GM23338 (cell line): Measurements from ENCODE around the gene KRTAP12-3. TPM values are rescaled to one million over a fixed set of nuclear protein-coding genes. Genes with fewer than 3 reads are reported as not detected.

Source experiments
- ATAC-seq: fragments of 200-7000 bp; cut with Tn5 transposase; 3 replicates; pipeline ENCODE4 v1.9.1; 2020
- DNase-seq: peaks from one replicate; pipeline ENCODE4 v3.0.0-alpha.2; 2015; ENCODE audit warnings: low spot score
- H2AFZ ChIP-seq: fragments of 200-600 bp; sonication (generic); 2 replicates; pipeline ENCODE4 v1.8.0; 2016; ENCODE audit warnings: antibody characterized with exemption, mild to moderate bottlenecking, moderate library complexity
- H3F3A ChIP-seq: fragments of 200-600 bp; sonication (generic); replicated peaks from 2 replicates; pipeline ENCODE4 v1.8.0; 2017; ENCODE audit warnings: antibody characterized with exemption, mixed run types, low read depth
- H3K27ac ChIP-seq: fragments of 200-600 bp; sonication (generic); 2 replicates; pipeline ENCODE4 v1.6.1; 2016; ENCODE audit warnings: low read depth
- H3K27me3 ChIP-seq: fragments of 200-600 bp; sonication (generic); 2 replicates; pipeline ENCODE4 v1.8.0; 2016; ENCODE audit warnings: mild to moderate bottlenecking, mixed run types, moderate library complexity; ENCODE audit not compliant: insufficient read depth
- H3K36me3 ChIP-seq: fragments of 200-600 bp; sonication (generic); 2 replicates; pipeline ENCODE4 v1.8.0; 2016; ENCODE audit warnings: mild to moderate bottlenecking; ENCODE audit not compliant: insufficient read depth
- H3K4me1 ChIP-seq: fragments of 200-600 bp; sonication (generic); 2 replicates; pipeline ENCODE4 v1.8.0; 2016; ENCODE audit warnings: mild to moderate bottlenecking, moderate library complexity; ENCODE audit not compliant: insufficient read depth
- H3K4me2 ChIP-seq: fragments of 200-600 bp; sonication (generic); 2 replicates; pipeline ENCODE4 v1.7.1; 2017; ENCODE audit warnings: mixed run types
- H3K4me3 ChIP-seq: fragments of 200-600 bp; sonication (generic); 2 replicates; pipeline ENCODE4 v1.6.1; 2016; ENCODE audit warnings: mixed run types
- H3K79me2 ChIP-seq: fragments of 200-600 bp; sonication (generic); replicated peaks from 2 replicates; pipeline ENCODE4 v1.8.0; 2017; ENCODE audit warnings: mild to moderate bottlenecking; ENCODE audit not compliant: insufficient read depth
- H3K9me2 ChIP-seq: fragments of 200-600 bp; sonication (generic); 2 replicates; pipeline ENCODE4 v1.8.0; 2017; ENCODE audit not compliant: insufficient read depth
- H4K20me1 ChIP-seq: fragments of 200-600 bp; sonication (generic); replicated peaks from 2 replicates; pipeline ENCODE4 v1.8.0; 2017; ENCODE audit warnings: mild to moderate bottlenecking; ENCODE audit not compliant: insufficient read depth
- H3K27ac Mint-ChIP-seq: 2 replicates; pipeline ENCODE4 v1.8.0; 2020; ENCODE audit warnings: inconsistent platforms, mild to moderate bottlenecking, moderate library complexity, mixed read lengths
- H3K27me3 Mint-ChIP-seq: 3 replicates; pipeline ENCODE4 v1.8.0; 2022; ENCODE audit warnings: low read depth, mild to moderate bottlenecking, moderate library complexity, mixed read lengths, inconsistent platforms; ENCODE audit not compliant: insufficient read depth, poor library complexity
- H3K36me3 Mint-ChIP-seq: 3 replicates; pipeline ENCODE4 v1.8.0; 2021; ENCODE audit warnings: low read depth, mild to moderate bottlenecking, inconsistent platforms, moderate library complexity, mixed read lengths
- H3K4me1 Mint-ChIP-seq: 3 replicates; pipeline ENCODE4 v1.8.0; 2020; ENCODE audit warnings: mild to moderate bottlenecking, inconsistent platforms, mixed read lengths
- H3K4me3 Mint-ChIP-seq: 3 replicates; pipeline ENCODE4 v1.8.0; 2021; ENCODE audit warnings: moderate library complexity, mild to moderate bottlenecking, inconsistent platforms, mixed read lengths
- H3K9me3 Mint-ChIP-seq: 3 replicates; pipeline ENCODE4 v1.8.0; 2020; ENCODE audit warnings: moderate library complexity, mild to moderate bottlenecking, inconsistent platforms, mixed read lengths
- CREB1 ChIP-seq: fragments of 250-450 bp; sonication (Bioruptor Pico); IDR thresholded peaks from 2 replicates; pipeline ENCODE4 v1.5.0; 2020; ENCODE audit warnings: low read depth, mild to moderate bottlenecking, moderate library complexity
- CTCF ChIP-seq, 2 experiments: fragments of 200-600 bp in 1 of 2; sonication (generic) in 1 of 2; conservative IDR thresholded peaks; 2 replicates each; pipeline versions ENCODE4 v1.5.1 to v1.6.1; 2016 to 2017; ENCODE audit warnings: antibody characterized with exemption in 2 of 2, low read depth in 2 of 2, mild to moderate bottlenecking in 2 of 2, moderate library complexity in 1 of 2
- EZH2 ChIP-seq: fragments of 200-600 bp; sonication (generic); IDR thresholded peaks from one replicate; pipeline ENCODE4 v1.8.0; 2017; ENCODE audit warnings: antibody characterized with exemption, mild to moderate bottlenecking, low read depth; ENCODE audit not compliant: unreplicated experiment
- REST ChIP-seq: IDR thresholded peaks from one replicate; pipeline ENCODE4 v1.6.1; 2018; ENCODE audit warnings: antibody characterized with exemption; ENCODE audit not compliant: unreplicated experiment
- ZNF462 ChIP-seq: fragments of 250-450 bp; sonication (Bioruptor Pico); IDR thresholded peaks from 2 replicates; pipeline ENCODE4 v1.5.0; 2020; ENCODE audit warnings: mild to moderate bottlenecking, moderate library complexity
- polyA plus RNA-seq: library from polyadenylated mRNA; unstranded; fragments of >200 nt; fragmentation: Nextera tagmentation; extraction: Ambion mirVana; gene quantifications from 2 replicates; pipeline ENCODE4 v1.2.1, GENCODE V29; 2016
- total RNA-seq: library from RNA; depleted of rRNA; stranded (reverse); fragments of >200 nt; shearing (Covaris generic); gene quantifications from 2 replicates; pipeline ENCODE4 v1.2.3, GENCODE V29; 2014

Gene KRTAP12-3
- total and polyA plus RNA-seq, 2 experiments from 2014 or later, result not detected

GRCh38 chr21:44667612-44668011 is 9.9 kb downstream of the KRTAP12-3 start:
- ATAC-seq (no peak), DNase-seq (no peak)
- no peak overlapping the region for H3K27ac Mint-ChIP-seq
- Histone ChIP-seq H4K20me1 (no peaks in the 10 kb centered on the region), H3K27ac (no peak overlapping the region), H3K4me2 (no peak overlapping the region), H3K9me2 (no peaks in the 10 kb centered on the region), H3F3A (no peaks in the 10 kb centered on the region), H3K27me3 (no peaks in the 10 kb centered on the region), H3K36me3 (no peaks in the 10 kb centered on the region), H3K4me3 (no peak overlapping the region), H3K4me1 (no peaks in the 10 kb centered on the region), H3K79me2 (no peaks in the 10 kb centered on the region), H2AFZ (no peak overlapping the region)
- H3K4me1 Mint-ChIP-seq, result no peaks in the 10 kb centered on the region; the same call in 2 of the 3 replicates
- H3K9me3 Mint-ChIP-seq, result peaks cover 47% of the 10 kb centered on the region
- TF ChIP-seq REST (no peak), CREB1 (CRISPR knock-in tag) (no peak), EZH2 (no peak), CTCF (conservative IDR thresholded peaks at IDR 0.05; ENCODE audit: low read depth in 2 of 2) (no peak)
- peaks cover 12% of the 10 kb centered on the region for H3K36me3 Mint-ChIP-seq
- H3K4me3 Mint-ChIP-seq, result no peak overlapping the region
- peaks cover 1% of the 10 kb centered on the region for H3K27me3 Mint-ChIP-seq

GRCh38 chr21:44670642-44671432 is 13.1 kb downstream of the KRTAP12-3 start:
- Histone ChIP-seq H3F3A (no peaks in the 10 kb centered on the region), H3K4me3 (no peak overlapping the region), H2AFZ (no peak overlapping the region), H3K9me2 (no peaks in the 10 kb centered on the region), H3K36me3 (no peaks in the 10 kb centered on the region), H4K20me1 (no peaks in the 10 kb centered on the region), H3K27ac (no peak overlapping the region), H3K27me3 (no peaks in the 10 kb centered on the region), H3K4me2 (no peak overlapping the region), H3K79me2 (no peaks in the 10 kb centered on the region), H3K4me1 (no peaks in the 10 kb centered on the region)
- ATAC-seq (no peak), DNase-seq (no peak)
- Mint-ChIP-seq H3K27ac (no peak overlapping the region), H3K4me3 (no peak overlapping the region), H3K36me3 (peaks cover 12% of the 10 kb centered on the region), H3K27me3 (peaks cover 1% of the 10 kb centered on the region), H3K4me1 (no peaks in the 10 kb centered on the region; the same call in 2 of the 3 replicates), H3K9me3 (peaks cover 52% of the 10 kb centered on the region)
- TF ChIP-seq ZNF462, result no peak
